ENCODE measurements around the gene YPEL2. TPM values are rescaled to one million over a fixed set of nuclear protein-coding genes. Genes with fewer than 3 reads are reported as not detected.
"Not testable (repeated sequence)": the region's sequence is repeated elsewhere in the genome, so short reads cannot be mapped to it uniquely, and the experiment has no call there.

Gene YPEL2
- total RNA-seq, 1 experiment from 2014 or later: 4.7 TPM

DNA sequence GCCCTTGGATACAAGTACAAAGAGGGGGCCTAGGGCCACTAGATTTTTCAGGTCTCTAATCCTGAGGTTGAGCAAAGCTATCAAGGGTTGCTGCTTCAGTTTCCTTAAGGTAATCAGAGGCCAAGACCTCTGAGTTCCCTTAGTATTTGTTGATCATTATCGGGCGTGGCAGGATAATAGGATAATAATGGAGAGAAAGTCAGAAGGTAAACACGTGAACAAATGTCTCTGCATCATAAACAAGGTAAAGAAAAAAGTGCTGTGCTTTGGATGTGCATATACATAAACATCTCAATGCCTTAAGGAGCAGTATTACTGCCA lies 41.5 kb upstream of the YPEL2 start:
- BruUV-seq (replicated peaks): no TSS peak
- Histone ChIP-seq H3K9me2 (ENCODE audit: insufficient read depth) (no peaks in the 10 kb centered on the region), H3K27me3 (ENCODE audit: insufficient read depth, low read length) (no peaks in the 10 kb centered on the region), H3K4me3 (replicated peaks in 1 of 2; ENCODE audit: low read depth in 1 of 2, low read length in 2 of 2) (no peak overlapping the region), H3K4me2 (ENCODE audit: low read length) (no peak overlapping the region), H4K20me1 (ENCODE audit: insufficient read depth) (no peaks in the 10 kb centered on the region), H3K79me2 (ENCODE audit: insufficient read depth, low read length) (no peaks in the 10 kb centered on the region), H3K9ac (ENCODE audit: low read length) (no peak overlapping the region), H3K4me1 (ENCODE audit: control insufficient read depth in 1 of 2, insufficient read depth in 2 of 2, low read length in 2 of 2) (peaks cover 8 to 10% of the 10 kb centered on the region in 2 experiments), H3K9me3 (ENCODE audit: control insufficient read depth in 1 of 2, insufficient read depth in 1 of 2, low read depth in 1 of 2, low read length in 2 of 2) (no peaks in the 10 kb centered on the region), H3K36me3 (ENCODE audit: control insufficient read depth in 1 of 2, insufficient read depth in 2 of 2, low read length in 2 of 2) (no peaks in the 10 kb centered on the region), H2AFZ (ENCODE audit: low read depth, low read length, poor library complexity, severe bottlenecking) (no peak overlapping the region), H3K27ac (ENCODE audit: low read depth, low read length) (no peak overlapping the region)
- intact Hi-C loops (cut with micrococcal nuclease): no loop called here
- DNase-seq (ENCODE audit: low read depth, low spot score) (no peak), ATAC-seq (no peak)
- ChIA-PET RAD21 (ENCODE audit: low non-redundant PET in 1 of 2, low total read pairs in 2 of 2, uncharacterized antibody in 2 of 2, unreplicated experiment in 2 of 2) (no interaction called here), POLR2A (no interaction called here), CTCF (no interaction called here)
- TF ChIP-seq ELF1 (IDR thresholded peaks at IDR 0.05; ENCODE audit: borderline replicate concordance, low read depth): no peak
- TF ChIP-seq, protein P1, sequence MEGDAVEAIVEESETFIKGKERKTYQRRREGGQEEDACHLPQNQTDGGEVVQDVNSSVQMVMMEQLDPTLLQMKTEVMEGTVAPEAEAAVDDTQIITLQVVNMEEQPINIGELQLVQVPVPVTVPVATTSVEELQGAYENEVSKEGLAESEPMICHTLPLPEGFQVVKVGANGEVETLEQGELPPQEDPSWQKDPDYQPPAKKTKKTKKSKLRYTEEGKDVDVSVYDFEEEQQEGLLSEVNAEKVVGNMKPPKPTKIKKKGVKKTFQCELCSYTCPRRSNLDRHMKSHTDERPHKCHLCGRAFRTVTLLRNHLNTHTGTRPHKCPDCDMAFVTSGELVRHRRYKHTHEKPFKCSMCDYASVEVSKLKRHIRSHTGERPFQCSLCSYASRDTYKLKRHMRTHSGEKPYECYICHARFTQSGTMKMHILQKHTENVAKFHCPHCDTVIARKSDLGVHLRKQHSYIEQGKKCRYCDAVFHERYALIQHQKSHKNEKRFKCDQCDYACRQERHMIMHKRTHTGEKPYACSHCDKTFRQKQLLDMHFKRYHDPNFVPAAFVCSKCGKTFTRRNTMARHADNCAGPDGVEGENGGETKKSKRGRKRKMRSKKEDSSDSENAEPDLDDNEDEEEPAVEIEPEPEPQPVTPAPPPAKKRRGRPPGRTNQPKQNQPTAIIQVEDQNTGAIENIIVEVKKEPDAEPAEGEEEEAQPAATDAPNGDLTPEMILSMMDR (IDR thresholded peaks at IDR 0.05 in 2 of 3, conservative IDR thresholded peaks at IDR 0.05 in 1 of 3; ENCODE audit: borderline replicate concordance in 1 of 3, insufficient read depth in 1 of 3, low read depth in 2 of 3, low read length in 2 of 3): no peak
- no peak for TF ChIP-seq CBX3 (IDR thresholded peaks at IDR 0.05; ENCODE audit: low read depth)
- TF ChIP-seq CEBPB (IDR thresholded peaks at IDR 0.05; ENCODE audit: low read depth): no peak
- no peak for TF ChIP-seq JUND (IDR thresholded peaks at IDR 0.05)
- TF ChIP-seq RAD21 (IDR thresholded peaks at IDR 0.05; ENCODE audit: low read depth): no peak
- TF ChIP-seq EZH2 (IDR thresholded peaks at IDR 0.05): no peak

DNA sequence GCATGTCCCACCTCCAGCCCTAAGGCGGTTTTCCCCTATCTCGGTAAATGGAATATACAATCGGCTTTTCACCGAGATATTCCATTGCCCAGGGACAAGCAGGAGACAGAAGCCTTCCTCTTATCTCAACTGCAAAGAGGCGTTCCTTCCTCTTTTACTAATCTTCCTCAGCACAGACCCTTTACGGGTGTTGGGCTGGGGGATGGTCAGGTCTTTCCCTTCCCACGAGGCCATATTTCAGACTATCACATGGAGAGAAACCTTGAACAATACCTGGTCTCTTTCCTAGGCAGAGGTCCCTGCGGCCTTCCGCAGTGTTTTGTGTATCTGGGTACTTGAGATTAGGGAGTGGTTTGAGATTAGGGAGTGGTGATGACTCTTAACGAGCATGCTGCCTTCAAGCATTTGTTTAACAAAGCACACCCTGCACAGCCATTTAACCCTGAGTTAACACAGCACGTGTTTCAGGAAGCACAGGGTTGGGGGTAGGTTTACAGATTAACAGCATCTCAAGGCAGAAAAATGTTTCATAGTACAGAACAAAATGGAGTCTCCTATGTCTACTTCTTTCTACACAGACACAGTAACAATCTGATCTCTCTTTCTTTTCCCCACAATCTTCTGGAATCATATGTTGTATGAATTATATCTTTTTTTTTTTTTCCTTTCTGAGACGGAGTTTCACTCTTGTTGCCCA lies 41.0 kb upstream of the YPEL2 start:
- POLR2A ChIA-PET; RAD21 ChIA-PET (ENCODE audit: low non-redundant PET in 1 of 2, low total read pairs in 2 of 2, uncharacterized antibody in 2 of 2, unreplicated experiment in 2 of 2); H3K4me3 ChIP-seq (replicated peaks in 1 of 2; ENCODE audit: low read depth in 1 of 2, low read length in 2 of 2); H3K27ac ChIP-seq (ENCODE audit: low read depth, low read length); H3K4me2 ChIP-seq (ENCODE audit: low read length); CTCF ChIA-PET; H4K20me1 ChIP-seq (ENCODE audit: insufficient read depth); H3K9me3 ChIP-seq (ENCODE audit: control insufficient read depth in 1 of 2, insufficient read depth in 1 of 2, low read depth in 1 of 2, low read length in 2 of 2); H2AFZ ChIP-seq (ENCODE audit: low read depth, low read length, poor library complexity, severe bottlenecking); ATAC-seq; H3K9ac ChIP-seq (ENCODE audit: low read length); intact Hi-C loops (cut with micrococcal nuclease); H3K36me3 ChIP-seq (ENCODE audit: control insufficient read depth in 1 of 2, insufficient read depth in 2 of 2, low read length in 2 of 2); BruUV-seq (replicated peaks); DNase-seq (ENCODE audit: low read depth, low spot score); H3K27me3 ChIP-seq (ENCODE audit: insufficient read depth, low read length); H3K79me2 ChIP-seq (ENCODE audit: insufficient read depth, low read length); H3K9me2 ChIP-seq (ENCODE audit: insufficient read depth): not testable (repeated sequence)
- peaks cover 8 to 10% of the 10 kb centered on the region in 2 experiments for H3K4me1 ChIP-seq (ENCODE audit: control insufficient read depth in 1 of 2, insufficient read depth in 2 of 2, low read length in 2 of 2)

Data from HCT116 (cell line).